ENCODE results near the gene C1orf116. TPM values are rescaled to one million over a fixed set of nuclear protein-coding genes. Genes with fewer than 3 reads are reported as not detected.
"Not testable (repeated sequence)": the region's sequence is repeated elsewhere in the genome, so short reads cannot be mapped to it uniquely, and the experiment has no call there.

C1orf116 gene
- total RNA-seq, 3 donors from 2014 or later, result under 0.01 to 22.2 (median 5.6) TPM

DNA sequence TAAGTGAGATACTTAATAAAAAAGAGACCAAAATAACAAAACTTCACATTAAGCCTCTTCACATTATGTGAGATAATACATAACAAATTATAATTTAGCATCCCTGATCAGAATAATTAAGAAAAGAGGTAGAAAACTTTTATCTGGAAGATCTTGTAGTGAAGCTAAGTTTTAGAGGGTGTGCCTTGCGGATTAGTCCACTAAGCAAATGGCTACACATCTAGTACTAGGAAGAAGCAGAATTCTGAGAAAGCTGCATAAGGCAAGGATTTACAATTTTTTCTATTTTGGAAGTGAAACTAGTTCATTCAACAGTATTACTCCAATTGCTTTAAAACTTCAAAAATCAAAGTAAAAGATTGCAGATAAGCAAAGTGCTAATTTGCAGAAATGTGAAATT, 14.9 kb upstream of the C1orf116 start:
- Histone ChIP-seq H3K9me3 (no peaks in the 10 kb centered on the region), H3K36me3 (no peaks in the 10 kb centered on the region), H3K4me3 (no peak overlapping the region), H3K27ac (no peak overlapping the region), H3K27me3 (no peaks in the 10 kb centered on the region), H3K4me1 (peaks cover 0 to 16% of the 10 kb centered on the region in 2 donors)
- TF ChIP-seq, protein P1, sequence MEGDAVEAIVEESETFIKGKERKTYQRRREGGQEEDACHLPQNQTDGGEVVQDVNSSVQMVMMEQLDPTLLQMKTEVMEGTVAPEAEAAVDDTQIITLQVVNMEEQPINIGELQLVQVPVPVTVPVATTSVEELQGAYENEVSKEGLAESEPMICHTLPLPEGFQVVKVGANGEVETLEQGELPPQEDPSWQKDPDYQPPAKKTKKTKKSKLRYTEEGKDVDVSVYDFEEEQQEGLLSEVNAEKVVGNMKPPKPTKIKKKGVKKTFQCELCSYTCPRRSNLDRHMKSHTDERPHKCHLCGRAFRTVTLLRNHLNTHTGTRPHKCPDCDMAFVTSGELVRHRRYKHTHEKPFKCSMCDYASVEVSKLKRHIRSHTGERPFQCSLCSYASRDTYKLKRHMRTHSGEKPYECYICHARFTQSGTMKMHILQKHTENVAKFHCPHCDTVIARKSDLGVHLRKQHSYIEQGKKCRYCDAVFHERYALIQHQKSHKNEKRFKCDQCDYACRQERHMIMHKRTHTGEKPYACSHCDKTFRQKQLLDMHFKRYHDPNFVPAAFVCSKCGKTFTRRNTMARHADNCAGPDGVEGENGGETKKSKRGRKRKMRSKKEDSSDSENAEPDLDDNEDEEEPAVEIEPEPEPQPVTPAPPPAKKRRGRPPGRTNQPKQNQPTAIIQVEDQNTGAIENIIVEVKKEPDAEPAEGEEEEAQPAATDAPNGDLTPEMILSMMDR (IDR thresholded peaks at IDR 0.05), result no peak
- no peak for TF ChIP-seq POLR2A (IDR thresholded peaks at IDR 0.05)
- TF ChIP-seq POLR2AphosphoS5 (IDR thresholded peaks at IDR 0.05), result no peak
- intact Hi-C loops (cut with DNase I; ENCODE audit: low total_unique reads), result no loop called here
- DNase-seq (ENCODE audit: low spot score in 2 of 2), result no peak

DNA sequence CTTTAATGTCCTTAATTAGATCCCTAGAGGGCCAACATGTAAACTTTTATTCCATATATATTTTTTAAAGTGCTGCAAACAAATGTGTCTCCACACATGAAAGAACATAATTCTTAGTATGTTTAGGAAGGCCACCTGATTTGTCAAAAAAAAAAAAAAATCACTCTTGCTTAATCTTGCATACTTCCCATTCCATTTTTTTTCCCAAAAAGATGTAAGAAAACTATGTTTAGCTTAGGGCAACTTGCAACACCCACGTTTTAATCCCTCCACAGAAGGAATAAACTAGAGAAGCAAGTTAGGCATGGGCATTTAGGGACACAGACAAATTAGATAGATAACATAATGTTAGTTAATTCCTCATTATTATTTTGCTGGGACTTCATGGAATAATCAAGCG, 12.9 kb upstream of the C1orf116 start:
- Histone ChIP-seq H3K4me3 (no peak overlapping the region), H3K36me3 (no peaks in the 10 kb centered on the region), H3K4me1 (peaks cover 0 to 7% of the 10 kb centered on the region in 2 donors), H3K27me3 (no peaks in the 10 kb centered on the region), H3K9me3 (no peaks in the 10 kb centered on the region), H3K27ac (no peak overlapping the region)
- intact Hi-C loops (cut with DNase I; ENCODE audit: low total_unique reads), result no loop called here
- TF ChIP-seq, protein P1 (IDR thresholded peaks at IDR 0.05), result no peak
- TF ChIP-seq POLR2AphosphoS5 (IDR thresholded peaks at IDR 0.05), result no peak
- no peak for TF ChIP-seq POLR2A (IDR thresholded peaks at IDR 0.05)
- DNase-seq (ENCODE audit: low spot score in 2 of 2), result no peak

DNA sequence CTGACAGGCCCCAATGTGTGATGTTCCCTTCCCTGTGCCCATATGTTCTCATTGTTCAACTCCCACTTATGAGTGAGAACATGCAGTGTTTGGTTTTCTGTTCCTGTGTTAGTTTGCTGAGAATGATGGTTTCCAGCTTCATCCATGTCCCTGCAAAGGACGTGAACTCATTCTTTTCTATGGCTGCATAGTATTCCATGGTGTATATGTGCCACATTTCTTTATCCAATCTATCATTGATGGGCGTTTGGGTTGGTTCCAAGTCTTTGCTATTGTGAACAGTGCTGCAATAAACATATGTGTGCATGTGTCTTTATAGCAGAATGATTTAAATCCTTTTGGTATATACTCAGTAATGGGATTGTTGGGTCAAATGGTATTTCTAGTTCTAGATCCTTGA, 8.8 kb upstream of the C1orf116 start:
- intact Hi-C loops (cut with DNase I; ENCODE audit: low total_unique reads), result not testable (repeated sequence)

DNA sequence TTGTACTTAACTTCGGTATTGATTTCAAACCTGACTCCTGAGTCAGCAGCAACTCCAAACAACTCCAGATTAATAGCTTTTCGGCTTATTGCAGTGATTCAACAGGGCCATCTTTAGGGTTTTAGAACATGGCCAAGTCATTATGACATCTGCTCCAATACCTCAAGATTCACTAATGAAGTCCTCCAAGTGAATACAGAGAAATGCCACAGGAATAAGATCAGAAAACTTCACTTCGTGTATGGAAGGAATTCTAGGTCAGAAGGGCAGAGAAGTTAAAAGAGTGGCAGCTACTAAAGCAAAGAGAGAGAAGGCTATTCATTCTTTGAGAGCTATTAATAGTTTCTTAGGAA, 7.6 kb upstream of the C1orf116 start:
- Histone ChIP-seq H3K9me3 (no peaks in the 10 kb centered on the region), H3K4me3 (no peak overlapping the region), H3K36me3 (no peaks in the 10 kb centered on the region), H3K4me1 (no peaks in the 10 kb centered on the region), H3K27ac (no peak overlapping the region), H3K27me3 (no peaks in the 10 kb centered on the region)
- intact Hi-C loops (cut with DNase I; ENCODE audit: low total_unique reads), result no loop called here
- TF ChIP-seq POLR2AphosphoS5 (IDR thresholded peaks at IDR 0.05) (no peak), POLR2A (IDR thresholded peaks at IDR 0.05) (no peak)
- TF ChIP-seq, protein P1 (IDR thresholded peaks at IDR 0.05), result no peak
- no peak for DNase-seq (ENCODE audit: low spot score in 2 of 2)

More for the DNA sequence above, 8.8 kb upstream of the C1orf116 start:
- not testable (repeated sequence) for H3K27me3 ChIP-seq; H3K4me1 ChIP-seq; DNase-seq (ENCODE audit: low spot score in 2 of 2); H3K9me3 ChIP-seq; H3K27ac ChIP-seq; H3K4me3 ChIP-seq; H3K36me3 ChIP-seq

DNA sequence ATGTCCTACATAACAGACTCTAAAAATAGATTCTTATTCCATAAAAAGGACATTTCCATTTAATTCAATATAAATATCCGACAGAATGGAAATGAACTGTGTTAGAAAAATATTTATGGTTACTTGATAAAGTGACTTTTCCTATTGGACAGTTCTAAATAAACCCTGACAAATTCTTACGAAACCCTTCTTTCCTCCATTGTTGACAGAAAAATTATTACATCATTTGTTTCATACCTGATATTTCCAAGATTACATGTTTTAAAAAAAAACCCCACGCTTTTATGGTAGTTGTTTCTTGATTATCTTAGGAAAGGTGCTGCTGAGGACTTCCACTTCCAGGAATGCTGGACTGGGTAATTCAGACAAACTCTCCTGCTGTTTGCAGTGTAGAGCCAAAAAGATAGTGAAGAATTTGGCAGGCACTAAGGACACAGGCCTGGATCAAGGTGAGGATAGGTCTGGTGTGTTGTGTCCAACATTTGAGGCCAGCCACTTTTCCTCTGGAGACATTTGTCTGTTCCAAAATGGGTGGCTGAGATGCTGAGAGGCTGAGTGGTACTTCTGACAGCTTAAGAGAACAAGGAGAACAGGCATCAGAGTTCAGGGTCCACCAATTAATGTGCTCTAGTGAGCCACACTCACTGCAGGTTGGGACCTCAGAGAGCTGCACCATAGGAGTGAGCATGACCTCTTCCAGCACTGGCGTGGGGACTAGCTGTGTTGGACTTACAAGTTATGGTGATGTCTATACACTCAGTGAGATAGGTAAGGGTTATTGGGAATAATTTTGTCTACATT, 7.0 kb upstream of the C1orf116 start:
- no peak for DNase-seq (ENCODE audit: low spot score in 2 of 2)
- H3K36me3 ChIP-seq, result no peaks in the 10 kb centered on the region
- H3K9me3 ChIP-seq, result no peaks in the 10 kb centered on the region
- no peaks in the 10 kb centered on the region for H3K4me1 ChIP-seq
- intact Hi-C loops (cut with DNase I; ENCODE audit: low total_unique reads), result no loop called here
- no peak overlapping the region for H3K27ac ChIP-seq
- TF ChIP-seq POLR2AphosphoS5 (IDR thresholded peaks at IDR 0.05) (no peak), POLR2A (IDR thresholded peaks at IDR 0.05) (no peak)
- TF ChIP-seq, protein P1 (IDR thresholded peaks at IDR 0.05), result no peak
- H3K4me3 ChIP-seq, result no peak overlapping the region
- H3K27me3 ChIP-seq, result no peaks in the 10 kb centered on the region

Measured in breast epithelium (tissue), 4 donors.